Measurements from ENCODE around the gene TMEM132C.

The TMEM132C gene

DNA sequence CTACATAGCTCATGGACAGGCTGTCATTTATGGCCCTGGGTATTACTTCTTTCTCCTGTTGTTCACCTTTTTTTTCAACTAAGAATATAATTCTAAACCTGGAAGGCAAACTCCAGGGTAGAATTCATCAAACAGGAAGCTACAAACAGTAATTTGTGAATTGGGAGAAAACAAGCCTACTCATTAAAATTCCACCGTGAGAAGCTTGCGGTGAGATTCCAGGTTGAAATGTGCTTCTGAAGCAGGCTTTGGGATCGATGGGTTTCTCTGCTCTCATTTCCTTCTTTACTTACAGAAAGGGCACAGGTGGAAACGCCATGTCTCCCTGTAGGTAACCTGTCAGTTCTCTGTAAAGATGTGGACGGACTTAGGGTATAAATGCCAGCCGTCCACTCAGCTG lies 257.5 kb downstream of the TMEM132C start:
- Histone ChIP-seq H3K4me3 (ENCODE audit: low read length) (no peak overlapping the region), H3K36me3 (replicated peaks; ENCODE audit: insufficient read depth, low read length) (no peaks in the 10 kb centered on the region), H3K9ac (ENCODE audit: low read length) (no peak overlapping the region), H4K20me1 (ENCODE audit: insufficient read depth, low read length) (no peaks in the 10 kb centered on the region), H3K9me3 (replicated peaks; ENCODE audit: insufficient read depth, low read length) (no peaks in the 10 kb centered on the region), H3K4me2 (ENCODE audit: low read depth, low read length) (no peak overlapping the region), H2AFZ (ENCODE audit: low read length) (no peak overlapping the region), H3F3A (ENCODE audit: insufficient read depth, low read length) (no peaks in the 10 kb centered on the region), H3K9me2 (replicated peaks; ENCODE audit: insufficient read depth, low read length) (no peaks in the 10 kb centered on the region), H3K4me1 (ENCODE audit: low read length) (no peaks in the 10 kb centered on the region), H3K27ac (ENCODE audit: low read length) (no peak overlapping the region), H3K79me2 (ENCODE audit: low read length) (no peaks in the 10 kb centered on the region), H3K27me3 (replicated peaks; ENCODE audit: insufficient read depth, low read length) (no peaks in the 10 kb centered on the region)
- TF ChIP-seq EZH2phosphoT487 (IDR thresholded peaks at IDR 0.05; ENCODE audit: low read length) (no peak), EZH2 (optimal IDR thresholded peaks at IDR 0.05; ENCODE audit: low read depth, low read length) (no peak)
- TF ChIP-seq, protein P1, sequence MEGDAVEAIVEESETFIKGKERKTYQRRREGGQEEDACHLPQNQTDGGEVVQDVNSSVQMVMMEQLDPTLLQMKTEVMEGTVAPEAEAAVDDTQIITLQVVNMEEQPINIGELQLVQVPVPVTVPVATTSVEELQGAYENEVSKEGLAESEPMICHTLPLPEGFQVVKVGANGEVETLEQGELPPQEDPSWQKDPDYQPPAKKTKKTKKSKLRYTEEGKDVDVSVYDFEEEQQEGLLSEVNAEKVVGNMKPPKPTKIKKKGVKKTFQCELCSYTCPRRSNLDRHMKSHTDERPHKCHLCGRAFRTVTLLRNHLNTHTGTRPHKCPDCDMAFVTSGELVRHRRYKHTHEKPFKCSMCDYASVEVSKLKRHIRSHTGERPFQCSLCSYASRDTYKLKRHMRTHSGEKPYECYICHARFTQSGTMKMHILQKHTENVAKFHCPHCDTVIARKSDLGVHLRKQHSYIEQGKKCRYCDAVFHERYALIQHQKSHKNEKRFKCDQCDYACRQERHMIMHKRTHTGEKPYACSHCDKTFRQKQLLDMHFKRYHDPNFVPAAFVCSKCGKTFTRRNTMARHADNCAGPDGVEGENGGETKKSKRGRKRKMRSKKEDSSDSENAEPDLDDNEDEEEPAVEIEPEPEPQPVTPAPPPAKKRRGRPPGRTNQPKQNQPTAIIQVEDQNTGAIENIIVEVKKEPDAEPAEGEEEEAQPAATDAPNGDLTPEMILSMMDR (IDR thresholded peaks at IDR 0.05; ENCODE audit: low read length), result no peak
- no peak for DNase-seq

DNA sequence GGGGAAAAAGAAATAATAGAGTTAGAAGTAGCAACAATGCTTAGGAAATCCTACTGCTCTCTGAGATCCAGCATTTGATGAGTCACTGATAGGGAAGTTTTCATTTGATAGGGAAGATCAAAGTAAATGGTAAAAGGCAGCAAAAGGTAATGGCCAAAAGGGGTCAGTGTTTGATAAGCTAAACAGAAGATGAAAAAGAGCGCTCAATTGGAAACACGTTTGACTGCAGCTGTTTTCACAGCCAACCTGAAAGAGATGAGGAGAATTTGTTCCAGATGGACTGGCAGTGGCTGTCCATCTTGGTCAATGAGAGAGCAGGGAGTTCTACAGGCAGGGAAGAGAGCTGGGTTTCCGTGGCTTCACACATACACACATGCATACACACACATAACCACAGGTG lies 264.2 kb downstream of the TMEM132C start:
- no peaks in the 10 kb centered on the region for H3K36me3 ChIP-seq (replicated peaks; ENCODE audit: insufficient read depth, low read length)
- H3K9me2 ChIP-seq (replicated peaks; ENCODE audit: insufficient read depth, low read length), result no peaks in the 10 kb centered on the region
- H3K79me2 ChIP-seq (ENCODE audit: low read length), result no peaks in the 10 kb centered on the region
- DNase-seq, result no peak
- H2AFZ ChIP-seq (ENCODE audit: low read length), result no peak overlapping the region
- H3K4me2 ChIP-seq (ENCODE audit: low read depth, low read length), result no peak overlapping the region
- H3K4me1 ChIP-seq (ENCODE audit: low read length), result no peaks in the 10 kb centered on the region
- H3K27ac ChIP-seq (ENCODE audit: low read length), result no peak overlapping the region
- no peaks in the 10 kb centered on the region for H3K9me3 ChIP-seq (replicated peaks; ENCODE audit: insufficient read depth, low read length)
- H4K20me1 ChIP-seq (ENCODE audit: insufficient read depth, low read length), result no peaks in the 10 kb centered on the region
- H3F3A ChIP-seq (ENCODE audit: insufficient read depth, low read length), result no peaks in the 10 kb centered on the region
- TF ChIP-seq, protein P1 (IDR thresholded peaks at IDR 0.05; ENCODE audit: low read length), result no peak
- no peak for TF ChIP-seq EZH2 (optimal IDR thresholded peaks at IDR 0.05; ENCODE audit: low read depth, low read length)
- TF ChIP-seq EZH2phosphoT487 (IDR thresholded peaks at IDR 0.05; ENCODE audit: low read length), result no peak
- H3K27me3 ChIP-seq (replicated peaks; ENCODE audit: insufficient read depth, low read length), result no peaks in the 10 kb centered on the region
- H3K9ac ChIP-seq (ENCODE audit: low read length), result no peak overlapping the region
- H3K4me3 ChIP-seq (ENCODE audit: low read length), result no peak overlapping the region

DNA sequence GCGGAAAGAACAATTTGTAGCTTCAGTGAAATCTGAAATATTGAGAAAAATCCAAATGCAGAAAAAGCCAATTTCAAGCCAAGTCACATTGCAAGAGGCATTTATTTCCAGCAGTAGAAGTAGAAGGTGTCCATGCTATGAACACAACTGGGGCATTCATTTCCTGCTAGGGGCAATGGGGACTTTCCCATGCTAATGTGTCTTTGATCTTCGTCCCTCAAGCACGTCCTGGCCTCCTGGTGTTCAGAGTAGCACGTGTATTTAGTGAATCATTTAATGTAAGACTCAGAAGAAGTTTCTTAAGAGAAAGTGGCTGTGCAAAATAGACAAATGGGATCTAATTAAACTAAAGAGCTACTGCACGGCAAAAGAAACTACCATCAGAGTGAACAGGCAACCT lies 267.9 kb downstream of the TMEM132C start:
- H3K27me3 ChIP-seq (replicated peaks; ENCODE audit: insufficient read depth, low read length), result no peaks in the 10 kb centered on the region
- TF ChIP-seq, protein P1 (IDR thresholded peaks at IDR 0.05; ENCODE audit: low read length), result no peak
- TF ChIP-seq EZH2 (optimal IDR thresholded peaks at IDR 0.05; ENCODE audit: low read depth, low read length) (no peak), EZH2phosphoT487 (IDR thresholded peaks at IDR 0.05; ENCODE audit: low read length) (no peak)
- no peaks in the 10 kb centered on the region for H4K20me1 ChIP-seq (ENCODE audit: insufficient read depth, low read length)
- H3K4me1 ChIP-seq (ENCODE audit: low read length), result no peaks in the 10 kb centered on the region
- no peak overlapping the region for H2AFZ ChIP-seq (ENCODE audit: low read length)
- no peaks in the 10 kb centered on the region for H3K79me2 ChIP-seq (ENCODE audit: low read length)
- H3K4me2 ChIP-seq (ENCODE audit: low read depth, low read length), result no peak overlapping the region
- no peak for DNase-seq
- no peaks in the 10 kb centered on the region for H3K9me3 ChIP-seq (replicated peaks; ENCODE audit: insufficient read depth, low read length)
- H3K9ac ChIP-seq (ENCODE audit: low read length), result no peak overlapping the region
- no peaks in the 10 kb centered on the region for H3K9me2 ChIP-seq (replicated peaks; ENCODE audit: insufficient read depth, low read length)
- no peak overlapping the region for H3K4me3 ChIP-seq (ENCODE audit: low read length)
- H3F3A ChIP-seq (ENCODE audit: insufficient read depth, low read length), result no peaks in the 10 kb centered on the region
- H3K27ac ChIP-seq (ENCODE audit: low read length), result no peak overlapping the region
- H3K36me3 ChIP-seq (replicated peaks; ENCODE audit: insufficient read depth, low read length), result no peaks in the 10 kb centered on the region

All from MM.1S (cell line).